GM19351 (cell line): ENCODE measurements around the gene SLC2A9.

Experiments used
- ATAC-seq: cut with Tn5 transposase; IDR thresholded peaks from one replicate; pipeline ENCODE4 v1.9.1; 2021; ENCODE audit warnings: mild to moderate bottlenecking, moderate library complexity; ENCODE audit not compliant: unreplicated experiment

SLC2A9 gene

GRCh38 chr4:10021653-10022023, 341 bp upstream of the SLC2A9 start:
- no peak for ATAC-seq

DNA sequence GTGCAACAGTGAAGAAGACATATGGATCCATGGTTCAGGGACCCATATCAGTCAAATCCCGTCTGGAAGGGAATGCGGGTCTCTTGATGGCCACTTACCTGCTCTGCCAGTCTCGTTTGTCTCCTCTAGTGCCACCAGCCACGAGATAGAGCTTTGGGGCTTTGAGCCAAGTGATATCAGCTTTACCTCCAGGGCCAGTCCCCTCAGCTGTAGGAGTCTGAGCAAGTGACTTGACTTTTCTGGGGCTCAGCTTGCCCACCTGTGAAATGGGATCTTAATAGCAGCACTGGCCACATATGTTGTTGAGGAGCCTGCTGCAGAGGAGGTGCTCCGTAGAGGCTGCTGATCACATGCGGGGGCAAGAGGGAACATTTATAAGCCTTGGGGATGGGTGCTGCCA, 1.2 kb downstream of the SLC2A9 start:
- no peak for ATAC-seq

- no peak for ATAC-seq
Measured at GRCh38 chr4:10019521-10020051, 1.7 kb downstream of the SLC2A9 start.

- ATAC-seq, result peak; percentile 97
Measured at GRCh38 chr4:10018818-10019461, 2.4 kb downstream of the SLC2A9 start.

- ATAC-seq, result no peak
Measured at GRCh38 chr4:10017037-10017893, 4.0 kb downstream of the SLC2A9 start.

- ATAC-seq, result no peak
Measured at GRCh38 chr4:10016169-10016568, 5.1 kb downstream of the SLC2A9 start.

DNA sequence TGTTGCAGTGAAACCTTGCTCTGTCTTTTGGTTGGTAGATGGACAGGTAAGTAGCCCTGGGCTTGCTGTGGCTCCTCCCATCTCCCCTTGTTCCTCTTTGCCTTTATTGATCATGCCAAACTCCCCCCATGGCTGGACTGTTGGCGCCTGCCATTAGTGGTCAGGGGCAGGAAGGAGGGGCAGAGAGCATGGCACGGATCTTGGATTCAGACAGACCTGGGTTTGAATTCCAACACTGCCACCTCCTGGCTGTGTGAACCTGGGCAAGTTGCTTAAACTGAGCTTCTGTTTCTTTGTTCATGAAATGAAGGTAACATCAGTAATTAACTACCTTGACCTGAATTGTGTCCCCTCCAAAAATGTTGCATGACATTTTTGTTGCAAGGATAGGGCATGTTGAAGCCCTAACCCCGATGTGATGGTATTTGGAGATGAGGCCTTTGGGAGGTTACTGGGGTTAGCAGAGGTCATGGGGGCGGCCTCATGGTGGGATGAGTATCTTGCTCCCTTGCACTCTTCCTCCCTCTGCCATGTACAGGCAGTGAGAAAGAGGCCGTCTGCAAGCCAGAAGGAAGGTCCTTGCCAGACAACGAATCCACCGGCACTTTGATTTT, 6.0 kb downstream of the SLC2A9 start:
- ATAC-seq, result no peak

- peak; percentile 73 for ATAC-seq
Measured at GRCh38 chr4:10013722-10014121, 7.6 kb downstream of the SLC2A9 start.

GRCh38 chr4:10011885-10012284, 9.4 kb downstream of the SLC2A9 start:
- no peak for ATAC-seq

DNA sequence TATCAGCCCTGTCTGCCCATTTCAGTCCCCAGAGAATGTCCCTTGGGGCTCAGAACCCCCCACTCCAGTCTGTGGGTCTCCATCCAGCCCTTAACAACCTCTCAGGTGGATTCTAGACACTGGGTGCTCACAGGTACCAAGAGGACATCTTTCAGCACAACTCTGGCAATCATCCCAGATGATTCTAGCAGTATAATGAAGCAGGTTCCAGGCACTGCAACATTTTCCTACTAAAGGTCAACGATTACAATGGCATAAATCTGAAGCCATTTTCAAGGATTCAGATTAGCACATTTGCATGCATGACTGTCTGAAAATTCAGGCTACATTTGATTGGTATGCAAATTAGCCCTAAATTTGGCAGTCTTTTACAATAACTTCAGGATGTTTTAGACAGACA, 10.0 kb downstream of the SLC2A9 start:
- no peak for ATAC-seq

DNA sequence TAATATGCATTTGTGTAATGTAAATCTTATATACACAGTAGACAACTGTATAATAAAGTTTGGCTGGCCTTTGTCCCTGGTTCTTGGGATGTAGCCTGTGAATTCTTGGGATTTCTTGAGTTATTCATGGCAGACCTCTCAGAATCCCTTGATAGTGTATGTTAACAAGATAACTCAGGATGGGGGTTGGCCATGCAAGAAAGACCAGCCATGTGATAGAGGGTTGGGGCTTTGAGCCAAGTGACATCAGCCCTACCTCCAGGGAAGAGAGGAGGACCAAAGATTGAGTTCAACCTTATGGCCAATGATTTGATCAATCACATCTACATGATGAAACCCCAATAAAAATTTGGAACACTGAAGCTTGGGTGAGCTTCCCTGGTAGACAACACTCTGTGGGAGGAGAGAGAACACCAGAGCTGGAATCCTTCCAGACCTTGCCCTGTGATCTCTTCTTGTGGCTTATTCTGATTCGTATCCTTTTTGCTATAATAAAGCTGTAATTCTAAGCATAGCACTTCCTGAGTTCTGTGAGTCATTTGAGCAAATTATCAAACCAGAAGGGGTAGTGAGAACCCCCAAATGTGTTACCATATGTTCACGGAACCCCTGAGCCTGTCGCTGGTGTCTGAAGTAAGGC, 11.3 kb downstream of the SLC2A9 start:
- no peak for ATAC-seq

DNA sequence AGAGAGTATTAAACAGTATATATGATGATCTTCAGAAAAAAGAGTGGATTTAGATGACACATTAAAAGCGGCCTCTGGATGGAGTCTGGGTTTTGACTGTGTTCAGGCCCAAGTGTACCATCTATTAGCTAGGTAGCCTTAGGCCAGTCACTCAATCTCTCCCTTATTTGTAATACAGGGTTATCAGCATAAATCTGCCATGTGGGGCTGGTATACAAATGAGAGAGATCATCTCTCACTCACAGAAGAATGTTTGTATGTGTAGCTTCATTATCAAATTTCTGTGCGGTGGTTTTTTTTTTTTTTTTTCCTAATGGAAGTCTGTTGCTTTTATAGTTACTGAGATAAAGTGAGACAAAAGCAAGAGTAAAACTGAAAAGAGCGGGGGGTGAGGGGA, 12.7 kb downstream of the SLC2A9 start:
- no peak for ATAC-seq

GRCh38 chr4:10007793-10008608, 13.3 kb downstream of the SLC2A9 start:
- ATAC-seq, result peak; percentile 60

- ATAC-seq, result peak; percentile 50
Measured at GRCh38 chr4:10007436-10007740, 13.9 kb downstream of the SLC2A9 start.

GRCh38 chr4:10006601-10007435, 14.5 kb downstream of the SLC2A9 start:
- peak; percentile 4 for ATAC-seq

- ATAC-seq, result peak; percentile 28
Measured at GRCh38 chr4:10006231-10006600, 15.1 kb downstream of the SLC2A9 start.

DNA sequence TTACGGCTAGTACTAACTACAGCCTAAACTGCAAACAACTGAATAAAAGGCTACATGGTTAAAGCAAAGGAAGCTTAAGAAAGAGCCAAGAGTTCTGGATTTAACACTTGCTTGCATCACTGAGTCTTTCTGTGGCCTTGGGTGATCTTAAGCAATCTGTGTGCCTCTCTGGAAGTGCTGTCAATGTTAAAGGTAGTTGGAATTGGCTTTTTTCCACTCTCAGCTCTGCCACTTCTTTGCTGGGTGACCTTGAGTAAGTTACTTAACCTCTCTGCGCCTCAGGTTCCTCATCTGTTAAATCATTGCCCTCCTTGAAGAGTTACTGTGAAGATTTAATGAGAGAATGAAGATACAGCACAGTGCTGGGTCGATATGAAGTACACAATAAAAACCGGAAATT, 15.7 kb downstream of the SLC2A9 start:
- ATAC-seq, result no peak

DNA sequence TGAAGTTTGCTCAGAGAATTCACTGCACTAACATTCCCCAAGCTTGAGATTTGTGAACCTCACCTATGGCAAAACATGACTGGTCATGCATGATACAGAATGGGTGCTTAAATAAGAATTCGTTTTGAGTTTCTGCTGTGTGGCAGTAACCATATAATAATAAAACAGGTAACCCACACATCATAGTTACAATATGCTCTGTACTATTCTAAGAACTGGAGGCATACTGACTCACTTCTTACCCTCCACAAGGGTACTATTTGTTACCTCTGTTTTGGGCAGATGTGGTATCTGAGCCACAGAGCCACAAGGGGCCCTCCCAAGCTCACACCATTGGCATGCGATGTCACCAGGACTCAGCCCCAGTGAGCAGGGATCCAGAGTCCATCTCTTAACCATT, 17.6 kb downstream of the SLC2A9 start:
- peak; percentile 16 for ATAC-seq

DNA sequence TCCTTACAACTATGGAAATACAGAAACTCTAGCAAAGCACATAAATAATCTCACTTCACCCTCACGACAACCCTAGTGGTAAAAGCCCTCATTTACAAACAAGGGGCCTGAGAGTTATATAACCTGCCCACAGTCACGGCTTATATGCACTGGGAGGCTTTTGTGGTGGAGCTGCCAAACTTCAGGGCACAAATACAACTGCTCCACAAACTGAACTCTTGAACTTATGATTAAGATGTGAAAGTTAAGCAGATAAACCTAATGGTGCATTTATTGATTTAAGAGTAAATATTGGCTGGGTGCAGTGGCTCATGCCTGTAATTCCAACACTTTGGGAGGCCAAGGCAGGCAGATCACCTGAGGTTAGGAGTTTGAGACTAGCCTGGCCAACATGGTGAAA, 19.0 kb downstream of the SLC2A9 start:
- ATAC-seq, result no peak

- ATAC-seq, result no peak
Measured at GRCh38 chr4:10001757-10002156, 19.5 kb downstream of the SLC2A9 start.
